A549 treated with CORT108297 at 1 μM for 4 hours (cell line): ENCODE results near the gene ARF4. TPM values are rescaled to one million over a fixed set of nuclear protein-coding genes. Genes with fewer than 3 reads are reported as not detected.

Experiments used
- total RNA-seq: library from RNA; stranded (reverse); fragments of 200-300 nt; extraction: Qiagen RNA extraction; gene quantifications from 5 replicates; pipeline ENCODE4 v1.2.3, GENCODE V29; 2022

Gene ARF4
- 161 to 172 TPM (median 167 TPM) in 5 replicates for total RNA-seq

DNA sequence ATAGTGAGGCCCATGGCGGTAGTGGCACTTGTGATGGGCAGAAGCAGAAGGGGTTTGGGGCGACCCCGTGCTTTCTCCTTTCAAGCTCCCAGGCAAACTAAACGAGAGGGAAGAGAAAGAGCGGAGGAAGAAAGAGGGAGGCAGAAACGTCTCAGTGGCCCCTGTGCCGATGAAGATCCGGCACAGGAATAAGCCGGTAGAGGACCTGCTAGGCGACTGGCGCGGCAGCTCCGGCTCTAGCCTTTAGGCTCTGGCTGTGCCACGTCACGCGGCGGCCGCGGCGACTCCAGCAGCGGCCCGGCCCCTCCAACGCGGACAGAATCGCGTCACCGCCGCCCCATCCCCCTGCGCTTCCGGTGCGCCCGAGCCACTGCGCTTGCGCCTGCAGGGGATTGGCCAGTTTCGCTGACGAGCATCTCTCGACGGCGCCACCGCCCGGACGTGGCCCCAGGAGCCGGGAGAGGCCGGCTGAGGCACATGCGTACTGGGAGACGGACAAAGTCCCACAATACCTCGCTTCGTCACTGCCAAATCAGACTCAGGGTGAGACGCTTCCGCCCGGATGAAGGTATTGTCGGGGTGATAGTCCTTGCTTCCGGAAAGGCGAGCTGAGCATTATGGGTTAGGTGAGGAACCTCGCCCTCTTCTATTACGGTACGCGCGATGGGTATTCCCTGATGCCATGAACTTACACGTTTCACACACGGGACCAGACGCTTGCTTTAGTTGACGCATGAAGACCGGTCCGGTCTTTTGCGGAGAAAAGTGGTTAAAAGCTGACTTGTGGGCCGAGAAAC lies at the start of gene ARF4:
TSS of gene ARF4 (minus strand) at position 218 of the 797 bp plus-strand sequence. CDS start at position 14, 204 bp downstream.

DNA sequence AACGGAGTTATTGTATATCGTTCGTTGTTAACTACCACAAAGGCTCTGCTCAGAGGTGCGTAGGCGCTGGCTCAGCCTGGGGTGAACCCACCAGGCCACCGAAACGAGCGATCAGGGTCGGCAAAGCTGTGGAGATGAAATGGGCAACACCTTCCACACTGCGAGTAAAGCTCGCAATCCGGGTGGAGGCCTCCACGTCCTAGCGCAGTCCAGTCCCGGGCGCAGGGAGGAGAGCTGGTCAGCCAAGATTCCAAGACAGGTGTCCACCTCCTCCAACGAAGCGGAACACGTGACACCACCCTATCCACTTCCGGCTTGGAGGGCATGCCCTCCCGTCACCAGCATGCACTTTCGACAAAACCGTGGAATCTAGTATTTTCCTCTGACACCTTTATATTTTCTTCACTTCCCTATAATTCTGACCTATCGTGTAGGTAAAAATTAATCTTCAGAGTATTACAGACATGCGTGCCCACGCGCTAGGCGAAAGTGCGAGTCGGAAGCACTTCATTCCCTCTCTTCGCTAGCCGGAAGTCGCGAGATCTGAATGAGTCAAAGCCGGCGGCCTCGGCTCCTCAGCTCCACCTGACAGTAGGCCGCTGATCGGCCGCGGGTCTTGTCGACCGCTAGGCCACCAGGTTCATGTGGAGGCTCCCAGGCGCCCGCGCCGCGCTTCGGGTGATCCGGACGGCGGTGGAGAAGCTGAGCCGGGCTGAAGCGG lies 41.2 kb downstream of the ARF4 start, which contains the start of gene PDE12:
TSS of gene PDE12 (plus strand) at position 537 of the 721 bp plus-strand sequence. CDS start at position 643, 106 bp downstream.

DNA sequence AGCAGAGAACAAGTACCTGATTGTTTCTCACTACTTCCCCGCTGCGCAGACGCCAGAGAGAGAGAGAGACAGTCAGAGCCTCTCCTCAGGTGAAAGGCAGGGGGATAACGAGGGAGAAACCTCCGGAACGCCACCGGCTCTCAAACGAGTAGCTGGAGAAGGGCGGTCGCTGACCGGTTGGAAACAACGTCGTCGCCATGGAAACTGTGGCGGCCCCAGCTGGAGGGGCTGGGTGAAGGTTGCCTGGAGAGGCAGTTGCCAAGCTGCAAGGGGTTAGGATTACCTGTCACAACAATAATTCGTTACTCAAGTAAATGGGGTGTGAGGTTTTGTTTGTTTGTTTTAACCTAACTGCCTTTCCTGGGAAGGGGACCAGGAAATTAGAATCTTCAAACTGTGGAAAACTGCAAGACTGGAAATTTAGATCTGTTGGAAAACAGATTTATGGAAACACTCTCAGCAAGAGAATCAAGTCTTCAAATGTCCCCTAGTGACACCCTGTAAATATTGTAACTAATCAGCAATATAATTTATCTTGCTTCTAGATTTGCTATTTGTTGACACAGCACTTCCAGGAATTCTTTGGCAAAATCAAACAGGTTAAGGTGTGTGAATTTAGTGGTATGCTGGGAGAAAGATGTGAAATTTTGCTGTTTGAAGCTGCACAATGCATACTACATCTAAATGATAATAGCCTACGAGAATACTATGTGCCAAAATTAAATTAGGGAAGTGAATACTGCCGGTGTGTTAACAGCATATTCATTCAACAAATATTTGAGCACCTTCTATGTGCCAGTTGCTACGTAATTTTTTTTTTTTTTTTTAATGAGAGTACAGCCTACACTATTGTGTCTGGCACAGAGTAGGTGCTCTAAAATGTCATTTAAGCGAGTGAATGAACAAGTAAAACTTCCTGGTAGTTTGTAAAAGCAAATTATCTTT lies 52.7 kb downstream of the ARF4 start, which contains the start of gene DNAH12:
TSS of gene DNAH12 (minus strand) at position 164 of the 945 bp plus-strand sequence. CDS start 1,474 bp downstream, outside the sequence.

Other genes with a start within 250 kb of the ARF4 start
- 0.03 to 0.15 TPM (median 0.13 TPM) in 5 replicates for gene DNAH12, start 53.0 kb downstream of the ARF4 start, total RNA-seq
- gene PDE12, start 41.1 kb downstream of the ARF4 start, total RNA-seq: 13.5 to 16.6 TPM (median 14.6 TPM) in 5 replicates
- 5.5 to 6.7 TPM (median 6.6 TPM) in 5 replicates for gene DENND6A, start 95.7 kb upstream of the ARF4 start, total RNA-seq
- gene SLMAP, start 159.0 kb upstream of the ARF4 start, total RNA-seq: 21.3 to 28.5 TPM (median 25.8 TPM) in 5 replicates